ENCODE measurements around the gene STXBP2. TPM values are rescaled to one million over a fixed set of nuclear protein-coding genes. Genes with fewer than 3 reads are reported as not detected.

The STXBP2 gene
- total RNA-seq, 1 experiment from 2014 or later, result 0.13 TPM

GRCh38 chr19:7619671-7620441 lies 17.1 kb upstream of the STXBP2 start:
- Histone ChIP-seq H3K36me3 (peaks cover 45% of the 10 kb centered on the region), H3K4me1 (replicated peaks) (no peaks in the 10 kb centered on the region), H3K4me3 (no peak overlapping the region), H3K27ac (no peak overlapping the region), H3K9me3 (replicated peaks) (no peaks in the 10 kb centered on the region), H3K27me3 (replicated peaks) (no peaks in the 10 kb centered on the region)
- no peak for DNase-seq (ENCODE audit: low read depth in 1 of 2, low spot score in 2 of 2)

- Histone ChIP-seq H3K36me3 (peaks cover 48% of the 10 kb centered on the region), H3K27ac (no peak overlapping the region), H3K27me3 (replicated peaks) (no peaks in the 10 kb centered on the region), H3K9me3 (replicated peaks) (no peaks in the 10 kb centered on the region), H3K4me3 (no peak overlapping the region), H3K4me1 (replicated peaks) (no peaks in the 10 kb centered on the region)
- no peak for DNase-seq (ENCODE audit: low read depth in 1 of 2, low spot score in 2 of 2)
These were observed 16.2 kb upstream of the STXBP2 start for GRCh38 chr19:7620442-7621412.

DNA sequence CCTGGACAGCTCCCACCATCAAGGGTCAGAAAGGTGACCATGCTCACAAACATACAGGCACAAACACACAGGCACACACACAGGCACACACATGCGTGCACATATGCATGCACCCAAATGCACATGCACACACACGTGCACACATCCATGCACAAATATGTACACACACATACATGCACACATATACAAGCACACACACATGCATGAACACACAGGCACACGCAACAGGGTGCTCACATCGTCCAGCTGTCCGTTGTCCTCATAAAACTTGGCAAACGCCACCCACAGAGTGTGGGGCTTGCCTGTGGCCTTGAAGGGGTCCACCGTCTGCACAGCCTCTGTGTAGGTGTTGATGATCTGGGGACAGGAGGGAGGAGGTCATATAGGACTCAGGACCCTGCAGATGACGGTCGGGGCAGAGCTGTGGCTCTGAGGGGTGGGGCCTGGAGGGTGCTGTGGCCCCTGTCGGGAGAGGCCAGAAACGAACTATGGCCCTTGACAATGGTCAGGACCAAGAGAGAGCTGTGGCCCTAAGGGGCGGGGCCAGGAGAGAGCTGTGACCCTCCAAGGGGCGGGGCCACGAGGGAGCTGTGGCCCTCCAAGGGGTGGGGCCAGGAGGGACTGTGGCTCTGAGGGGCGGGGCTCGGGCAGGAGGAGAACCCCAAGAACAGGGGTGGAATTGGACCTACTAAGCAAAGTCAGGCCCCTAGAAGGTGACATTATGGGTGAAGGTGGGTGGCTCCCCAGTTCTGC lies 13.8 kb upstream of the STXBP2 start:
- peaks cover 3% of the 10 kb centered on the region for H3K4me1 ChIP-seq (replicated peaks)
- no peak overlapping the region for H3K27ac ChIP-seq
- H3K9me3 ChIP-seq (replicated peaks), result no peaks in the 10 kb centered on the region
- H3K4me3 ChIP-seq, result no peak overlapping the region
- H3K36me3 ChIP-seq, result peaks cover 70% of the 10 kb centered on the region
- no peak for DNase-seq (ENCODE audit: low read depth in 1 of 2, low spot score in 2 of 2)
- no peaks in the 10 kb centered on the region for H3K27me3 ChIP-seq (replicated peaks)

DNA sequence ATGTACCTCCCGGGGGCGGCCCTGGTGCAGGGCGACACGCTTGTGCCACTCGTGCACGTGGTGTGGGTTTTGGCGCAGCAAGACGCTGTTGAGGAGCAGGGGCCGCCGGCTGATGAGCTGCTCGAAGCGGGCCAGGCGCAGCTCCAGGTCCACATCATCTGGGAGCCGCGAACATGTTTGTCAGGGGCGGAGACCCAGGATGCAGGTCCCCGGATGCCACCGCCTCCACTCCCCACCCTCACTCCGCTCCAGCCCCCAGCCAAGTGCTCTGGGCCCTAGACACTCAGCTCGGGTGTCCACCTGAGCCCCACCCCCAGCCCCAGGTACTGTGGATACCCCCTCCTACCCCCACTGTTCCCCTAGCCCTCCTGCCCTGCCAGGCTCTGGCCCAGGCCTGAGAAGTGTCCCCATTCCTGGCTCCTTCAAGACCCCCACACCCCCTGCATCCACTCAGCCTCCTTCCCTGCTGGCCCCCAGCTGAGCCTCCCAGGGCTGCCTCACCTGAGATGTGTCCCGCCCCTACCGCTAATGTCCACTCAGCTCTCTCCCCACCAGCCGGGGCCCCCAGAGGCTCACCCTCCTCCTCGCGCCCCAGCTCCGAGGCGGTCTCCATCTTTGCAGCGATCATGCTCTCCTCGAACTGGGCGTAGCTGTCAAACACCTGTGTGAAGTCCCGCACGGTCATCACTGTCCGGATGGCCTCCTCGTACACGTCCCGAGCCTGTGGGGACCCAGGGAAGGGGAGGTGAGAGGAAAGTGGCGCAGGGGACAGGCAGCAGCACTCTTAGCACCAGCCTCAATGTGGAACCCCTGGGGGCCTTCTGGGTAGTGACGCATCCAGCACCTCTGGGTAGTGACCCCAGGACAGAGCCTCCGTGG lies 12.9 kb upstream of the STXBP2 start:
- H3K27me3 ChIP-seq (replicated peaks), result no peaks in the 10 kb centered on the region

GRCh38 chr19:7624810-7625209 lies 12.1 kb upstream of the STXBP2 start:
- Histone ChIP-seq H3K36me3 (peaks cover 68% of the 10 kb centered on the region), H3K9me3 (replicated peaks) (no peaks in the 10 kb centered on the region), H3K4me3 (no peak overlapping the region), H3K4me1 (replicated peaks) (peaks cover 8% of the 10 kb centered on the region), H3K27ac (no peak overlapping the region), H3K27me3 (replicated peaks) (no peaks in the 10 kb centered on the region)
- no peak for DNase-seq (ENCODE audit: low read depth in 1 of 2, low spot score in 2 of 2)

More for the DNA sequence above, 12.9 kb upstream of the STXBP2 start:
- Histone ChIP-seq H3K4me3 (no peak overlapping the region), H3K36me3 (peaks cover 71% of the 10 kb centered on the region), H3K27ac (no peak overlapping the region), H3K4me1 (replicated peaks) (peaks cover 8% of the 10 kb centered on the region), H3K9me3 (replicated peaks) (no peaks in the 10 kb centered on the region)
- no peak for DNase-seq (ENCODE audit: low read depth in 1 of 2, low spot score in 2 of 2)

GRCh38 chr19:7625763-7626372 lies 11.0 kb upstream of the STXBP2 start:
- H3K4me3 ChIP-seq, result no peak overlapping the region
- no peaks in the 10 kb centered on the region for H3K9me3 ChIP-seq (replicated peaks)
- H3K4me1 ChIP-seq (replicated peaks), result peaks cover 15% of the 10 kb centered on the region
- H3K27ac ChIP-seq, result no peak overlapping the region
- DNase-seq (ENCODE audit: low read depth in 1 of 2, low spot score in 2 of 2), result no peak
- no peaks in the 10 kb centered on the region for H3K27me3 ChIP-seq (replicated peaks)
- H3K36me3 ChIP-seq, result peaks cover 58% of the 10 kb centered on the region

DNA sequence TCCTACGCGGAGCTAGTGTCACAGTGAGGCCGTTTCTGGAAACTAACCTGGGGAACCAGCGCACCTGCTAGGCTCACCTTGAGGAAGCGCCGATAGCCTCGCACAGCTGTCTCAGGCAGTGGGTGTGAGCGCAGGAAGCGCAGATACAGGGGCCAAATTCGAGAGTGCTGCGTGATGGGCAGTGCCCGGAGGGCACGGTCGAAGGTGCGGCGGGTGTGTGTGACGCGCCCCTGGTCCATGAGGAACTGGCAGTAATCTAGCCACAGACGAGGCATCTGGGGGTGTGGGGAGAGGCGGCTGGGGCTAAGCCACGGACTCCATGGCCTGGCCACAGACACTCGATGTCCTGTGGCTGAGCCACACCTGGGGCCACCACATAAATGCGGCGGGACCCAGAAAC lies 9.7 kb upstream of the STXBP2 start:
- no peaks in the 10 kb centered on the region for H3K27me3 ChIP-seq (replicated peaks)
- peaks cover 48% of the 10 kb centered on the region for H3K36me3 ChIP-seq
- H3K4me3 ChIP-seq, result no peak overlapping the region
- no peaks in the 10 kb centered on the region for H3K9me3 ChIP-seq (replicated peaks)
- H3K4me1 ChIP-seq (replicated peaks), result peaks cover 16% of the 10 kb centered on the region
- H3K27ac ChIP-seq, result no peak overlapping the region
- DNase-seq (ENCODE audit: low read depth in 1 of 2, low spot score in 2 of 2), result no peak

GRCh38 chr19:7628589-7629311 lies 8.2 kb upstream of the STXBP2 start:
- no peak for DNase-seq (ENCODE audit: low read depth in 1 of 2, low spot score in 2 of 2)
- no peaks in the 10 kb centered on the region for H3K27me3 ChIP-seq (replicated peaks)

GRCh38 chr19:7629347-7630054 lies 7.4 kb upstream of the STXBP2 start, which contains the start of the genes PET100 and XAB2:
PET100 (plus strand) TSS chr19:7629793; CDS start chr19:7629834, 41 bp downstream.
XAB2 (minus strand) TSS chr19:7629545; CDS start chr19:7629527, 18 bp downstream.
- peak; percentile 97 to 98 for DNase-seq (ENCODE audit: low read depth in 1 of 2, low spot score in 2 of 2)
- H3K36me3 ChIP-seq, result peaks cover 32% of the 10 kb centered on the region
- peak within 1 kb of the TSS; percentile 81 for H3K27ac ChIP-seq
- H3K4me3 ChIP-seq, result peak within 1 kb of the TSS; percentile 69
- no peaks in the 10 kb centered on the region for H3K9me3 ChIP-seq (replicated peaks)
- H3K27me3 ChIP-seq (replicated peaks), result peaks cover 5% of the 10 kb centered on the region; the same call in 1 of the 2 replicates
- peaks cover 16% of the 10 kb centered on the region for H3K4me1 ChIP-seq (replicated peaks)

More at GRCh38 chr19:7628589-7629311, 8.2 kb upstream of the STXBP2 start:
- H3K9me3 ChIP-seq (replicated peaks), result no peaks in the 10 kb centered on the region
- H3K36me3 ChIP-seq, result peaks cover 36% of the 10 kb centered on the region
- peak overlapping the region; percentile 69 for H3K4me3 ChIP-seq
- H3K4me1 ChIP-seq (replicated peaks), result peaks cover 16% of the 10 kb centered on the region
- H3K27ac ChIP-seq, result peak overlapping the region; percentile 55

DNA sequence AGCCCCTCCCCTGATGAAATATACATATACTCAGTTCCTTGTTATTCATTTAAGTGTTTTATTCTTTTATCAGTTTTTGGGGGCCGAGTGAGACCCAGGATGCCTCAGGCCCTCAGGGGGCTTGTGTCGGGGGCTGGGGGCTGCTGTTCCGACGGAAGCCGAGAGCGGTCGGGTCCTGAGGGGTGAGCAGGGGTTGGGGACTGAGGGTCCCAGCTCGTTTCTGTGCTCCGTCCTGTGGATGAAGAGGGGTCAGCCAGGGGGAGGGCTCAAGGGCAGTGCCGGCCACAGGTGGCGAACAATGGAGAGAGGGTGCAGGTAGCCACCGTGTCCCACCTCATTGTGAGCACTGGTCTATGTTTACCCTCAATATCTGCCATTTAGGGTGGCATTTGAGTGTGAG lies 5.3 kb upstream of the STXBP2 start:
- H3K27me3 ChIP-seq (replicated peaks), result peaks cover 16% of the 10 kb centered on the region
- no peak overlapping the region for H3K4me3 ChIP-seq
- peaks cover 18% of the 10 kb centered on the region for H3K36me3 ChIP-seq
- H3K9me3 ChIP-seq (replicated peaks), result no peaks in the 10 kb centered on the region
- no peak for DNase-seq (ENCODE audit: low read depth in 1 of 2, low spot score in 2 of 2)
- H3K4me1 ChIP-seq (replicated peaks), result peaks cover 16% of the 10 kb centered on the region
- H3K27ac ChIP-seq, result no peak overlapping the region

- Histone ChIP-seq H3K9me3 (replicated peaks) (no peaks in the 10 kb centered on the region), H3K27ac (no peak overlapping the region), H3K4me1 (replicated peaks) (peaks cover 16% of the 10 kb centered on the region), H3K4me3 (no peak overlapping the region), H3K36me3 (peaks cover 9% of the 10 kb centered on the region), H3K27me3 (replicated peaks) (peaks cover 26% of the 10 kb centered on the region)
- DNase-seq (ENCODE audit: low read depth in 1 of 2, low spot score in 2 of 2), result no peak
These were observed 4.3 kb upstream of the STXBP2 start for GRCh38 chr19:7632340-7633203.
